Stimulated activated CD4-positive, alpha-beta T cell treated with anti-CD3 and anti-CD28 coated beads, Interleukin-2, amount 100 ng/mL, for 4 hours (primary cell): ENCODE measurements around the gene APLNR.
"Not testable (repeated sequence)": the region's sequence is repeated elsewhere in the genome, so short reads cannot be mapped to it uniquely, and the experiment has no call there.

Experiments used
- DNase-seq: peaks from one replicate; pipeline ENCODE4 v3.0.0-alpha.2; 2020; ENCODE audit warnings: low read depth

APLNR gene

GRCh38 chr11:57237204-57237681 lies at the start of gene APLNR:
Gene APLNR, minus strand, starts transcription at chr11:57237250. Its CDS starts 246 bp downstream, at chr11:57237004.
- DNase-seq = no peak

DNA sequence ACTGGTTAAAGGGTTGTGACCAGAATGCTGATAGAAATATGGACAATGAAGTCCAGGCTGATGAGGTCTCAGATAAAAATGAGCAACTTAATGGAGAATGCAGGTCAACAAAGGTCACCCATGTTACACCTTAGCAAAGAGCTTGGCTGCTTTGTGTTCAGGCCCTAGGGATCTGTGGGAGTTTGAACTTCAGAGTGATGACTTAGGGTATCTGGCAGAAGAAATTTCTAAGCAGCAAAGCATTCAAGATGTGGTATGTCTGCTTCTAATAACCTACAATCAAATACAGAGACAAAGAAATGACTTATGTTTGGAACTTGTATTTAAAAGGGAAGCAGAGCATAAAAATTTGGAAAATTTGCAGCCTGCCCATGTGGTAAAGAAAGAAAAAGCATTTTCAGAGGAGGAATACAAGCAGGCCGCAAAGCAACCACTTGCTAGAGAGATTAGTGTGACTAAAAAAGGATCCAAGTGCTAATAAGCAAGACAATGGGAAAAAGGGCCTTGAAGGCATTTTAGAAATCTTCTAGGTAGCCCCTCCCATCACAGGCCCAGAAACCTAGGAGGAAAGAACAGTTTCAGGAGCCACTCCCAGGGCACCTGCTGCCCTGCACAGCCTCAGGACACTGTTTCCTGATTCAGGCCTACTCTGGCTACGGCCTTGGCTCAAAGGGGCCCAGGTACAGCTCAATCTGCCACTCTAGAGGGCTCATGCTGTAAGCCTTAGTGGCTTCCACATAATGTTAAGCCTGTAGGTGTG lies 46.4 kb upstream of the APLNR start:
- no peak for DNase-seq

DNA sequence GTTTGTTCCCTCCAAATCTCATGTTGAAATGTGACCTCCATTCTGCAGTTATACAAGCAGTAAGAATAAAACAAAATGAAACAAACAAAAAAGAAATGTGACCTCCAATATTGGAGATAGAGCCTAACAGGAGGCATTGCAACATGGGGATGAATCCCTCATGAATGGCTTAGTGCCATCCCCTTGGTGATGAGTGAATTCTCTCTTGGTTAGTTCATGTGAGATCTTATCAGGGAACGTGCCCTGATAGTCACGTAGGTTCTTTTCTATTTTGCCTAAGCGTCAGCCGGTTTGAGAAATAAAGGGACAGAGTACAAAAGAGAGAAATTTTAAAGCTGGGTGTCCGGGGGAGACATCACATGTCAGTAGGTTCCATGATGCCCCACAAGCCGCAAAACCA lies 44.5 kb upstream of the APLNR start:
- DNase-seq = not testable (repeated sequence)

DNA sequence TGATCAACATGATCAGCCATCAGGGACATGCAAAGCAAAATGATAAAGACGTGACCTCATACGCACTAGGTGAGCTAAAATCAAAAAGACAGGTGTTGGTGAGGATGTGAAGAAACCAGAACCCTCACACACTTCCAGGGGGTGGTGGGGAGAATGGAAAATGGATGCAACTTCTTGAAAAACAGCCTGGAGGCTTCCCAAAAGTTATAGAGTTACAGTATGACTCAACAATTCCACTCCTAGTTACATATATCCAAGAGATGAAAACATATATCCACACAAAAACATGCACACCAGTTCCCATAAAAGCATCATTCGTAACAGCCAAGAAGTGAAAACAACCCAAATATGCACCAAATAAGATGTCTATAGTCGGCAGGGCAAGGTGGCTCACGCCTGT lies 42.1 kb upstream of the APLNR start:
- no peak for DNase-seq

DNA sequence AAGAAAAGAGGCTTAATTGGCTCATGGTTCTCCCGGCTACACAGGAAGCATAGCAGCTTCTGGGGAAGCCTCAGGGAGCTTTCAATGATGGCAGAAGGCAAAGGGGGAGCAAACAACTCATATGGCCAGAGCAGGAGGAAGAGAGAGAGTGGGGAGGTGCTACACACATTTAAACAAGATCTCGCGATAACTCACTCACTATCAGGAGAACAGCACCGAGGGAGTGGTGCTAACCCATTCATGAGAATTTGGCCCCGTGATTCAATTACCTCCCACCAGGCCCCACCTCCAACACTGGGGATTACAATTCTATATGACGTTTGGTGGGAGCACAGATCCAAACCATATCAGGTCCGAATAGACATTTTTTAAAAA lies 41.7 kb upstream of the APLNR start:
- no peak for DNase-seq

DNA sequence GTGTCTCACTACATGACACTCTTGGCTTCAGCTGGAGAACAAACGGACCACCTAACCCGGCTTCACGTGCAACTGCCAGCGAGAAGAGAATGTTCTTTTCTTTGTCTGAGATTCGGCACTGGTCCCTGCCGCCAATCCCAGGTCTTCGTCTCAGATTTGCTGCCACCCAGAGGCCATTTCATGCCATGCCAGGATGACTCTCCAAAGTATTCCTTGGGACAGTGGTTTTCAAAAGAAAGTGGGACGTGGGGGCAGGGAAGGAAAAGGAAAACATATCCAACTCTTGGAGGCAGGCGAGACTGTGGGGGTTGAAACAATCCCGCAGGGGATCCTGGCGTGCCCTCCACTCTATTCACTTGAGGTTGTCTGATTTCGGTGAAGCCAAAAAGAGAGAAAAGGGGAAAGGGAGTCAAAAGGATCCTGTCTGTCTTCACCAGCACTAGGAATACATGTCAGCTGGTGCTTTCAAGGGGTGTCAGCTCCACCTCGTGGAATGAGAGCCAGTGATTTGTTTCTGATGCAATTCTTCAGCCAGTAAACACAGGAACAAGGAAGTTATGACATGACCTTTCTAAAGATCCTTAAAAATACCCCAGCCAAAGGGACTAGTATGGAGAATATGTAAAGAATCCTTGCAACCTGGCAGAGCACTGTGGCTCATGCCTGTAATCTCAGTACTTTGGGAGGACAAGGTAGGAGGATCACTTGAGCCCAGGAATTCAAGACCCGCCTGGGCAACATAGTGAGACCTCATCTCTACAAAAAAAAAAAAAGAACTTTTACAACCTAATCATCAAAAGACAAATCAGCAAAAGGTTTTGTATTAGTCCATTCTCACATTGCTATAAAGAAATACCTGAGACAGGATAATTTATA lies 41.0 kb upstream of the APLNR start:
- DNase-seq = peak; percentile 2

DNA sequence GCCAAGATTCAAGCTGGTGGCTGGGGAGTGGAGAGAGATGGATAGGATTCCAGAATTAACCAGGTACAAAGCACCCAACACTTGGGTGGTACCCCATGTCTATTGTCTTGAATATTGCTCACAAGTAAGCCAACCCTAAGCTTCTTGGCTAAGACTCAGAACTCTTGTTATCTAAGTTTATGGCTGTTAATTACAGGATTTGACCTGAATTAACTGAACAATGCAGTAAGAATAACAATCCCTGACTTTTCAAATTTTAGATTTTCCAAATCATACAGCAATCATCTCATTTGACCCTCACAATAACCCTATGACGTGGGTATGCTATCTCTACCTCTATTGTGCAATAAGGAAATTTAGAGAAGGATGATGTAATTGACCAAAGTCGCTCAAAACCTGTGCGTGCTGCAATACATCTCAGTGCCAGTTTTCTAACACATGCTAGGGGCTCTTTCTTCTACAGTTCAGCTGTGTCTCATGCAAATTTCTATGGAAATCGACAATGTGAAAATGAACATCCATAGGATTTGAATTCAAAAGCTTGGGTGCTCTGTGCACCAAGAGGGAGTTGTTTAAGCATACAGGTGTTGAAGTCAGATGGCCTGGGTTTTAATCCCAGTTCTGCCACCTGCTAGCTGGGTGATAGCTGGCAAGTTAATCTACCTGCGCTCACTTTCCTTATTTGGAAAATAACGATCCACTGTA lies 40.1 kb upstream of the APLNR start:
- DNase-seq = no peak

DNA sequence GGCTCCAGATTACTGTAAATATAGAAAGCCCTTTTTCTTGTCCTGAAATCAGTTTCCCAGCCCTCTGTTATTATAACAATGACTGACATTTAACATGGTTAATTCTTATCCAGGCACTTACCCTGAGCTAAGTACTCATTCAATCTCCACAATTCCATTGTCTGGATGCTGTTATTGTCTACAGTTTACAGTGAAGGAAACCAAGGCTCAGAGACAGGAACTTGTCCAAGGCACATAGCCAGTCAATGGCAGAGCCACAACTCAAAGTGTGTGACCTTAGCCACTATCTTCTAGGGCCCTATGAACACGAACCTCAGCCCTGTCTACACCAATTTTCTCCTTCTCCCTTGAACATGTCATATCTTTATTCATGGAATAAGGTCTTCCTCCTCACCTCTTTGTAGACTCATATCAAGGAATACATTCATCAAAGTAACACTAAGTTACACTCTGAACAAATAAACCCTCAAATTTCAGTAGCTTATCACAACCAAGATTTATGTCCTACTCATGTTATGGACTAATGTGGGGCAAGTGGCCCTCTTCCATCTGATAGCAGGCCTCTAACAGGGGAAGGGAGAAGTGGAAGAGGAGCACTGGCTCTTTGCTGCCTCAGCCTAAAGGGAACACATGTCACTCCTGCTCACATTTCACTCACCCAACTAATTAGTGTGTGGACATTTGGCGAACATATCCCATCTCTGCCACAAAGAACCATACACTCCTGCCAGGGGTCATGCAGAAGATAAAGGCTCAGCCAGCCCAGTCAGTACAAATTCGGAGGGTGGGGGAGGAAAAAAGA lies 39.3 kb upstream of the APLNR start:
- DNase-seq = no peak

GRCh38 chr11:57275582-57275981 lies 38.5 kb upstream of the APLNR start:
- DNase-seq = no peak

- no peak for DNase-seq
Measured at GRCh38 chr11:57274904-57275498, 38.0 kb upstream of the APLNR start.

DNA sequence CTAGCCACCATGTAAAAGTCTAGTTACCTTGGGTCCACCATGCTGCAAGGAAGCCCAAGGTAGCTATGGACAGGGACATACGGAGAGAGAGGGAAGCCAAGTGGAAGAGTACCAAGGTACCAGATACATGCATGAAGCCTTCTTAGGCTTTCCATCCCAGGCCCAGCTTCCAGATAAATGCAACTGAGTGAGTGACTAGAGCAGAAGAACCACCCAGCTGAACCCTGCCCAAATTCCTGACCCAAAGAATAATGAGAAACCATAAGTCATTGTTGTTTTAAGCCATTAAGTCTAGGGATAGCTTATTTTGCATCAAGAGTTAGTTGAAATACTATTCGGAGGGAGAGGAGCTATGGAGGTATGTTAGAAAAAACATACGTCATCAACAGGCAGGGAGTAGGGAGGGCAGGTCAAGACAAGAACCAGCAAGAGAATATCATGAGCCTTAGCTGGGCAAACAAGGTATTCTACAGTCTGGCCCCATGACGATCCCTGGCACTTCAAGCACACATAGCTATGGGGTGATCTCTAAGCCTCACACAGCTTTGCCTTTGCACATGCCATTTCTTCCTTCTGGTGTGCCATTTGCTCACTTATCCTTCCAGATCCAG lies 36.5 kb upstream of the APLNR start:
- no peak for DNase-seq

GRCh38 chr11:57269571-57270021 lies 32.5 kb upstream of the APLNR start:
- DNase-seq = no peak

DNA sequence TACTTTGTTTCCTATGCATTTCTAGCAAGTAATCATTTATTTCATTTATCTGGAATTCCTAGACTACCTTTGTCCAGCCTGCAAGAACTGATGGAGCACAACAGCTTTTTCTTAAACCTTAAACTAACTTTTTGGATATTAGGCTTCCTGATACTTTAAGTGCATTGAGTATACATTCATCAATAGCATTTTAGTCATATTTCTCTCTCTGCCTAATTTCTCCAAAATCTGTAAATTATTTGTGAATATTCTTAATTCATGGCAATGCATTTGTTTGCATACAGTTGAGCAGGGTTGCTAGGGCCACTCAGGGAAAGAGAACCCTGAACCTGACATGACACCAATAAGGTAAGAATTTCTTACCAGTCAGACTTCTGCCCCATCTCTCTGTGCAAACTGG lies 29.1 kb upstream of the APLNR start:
- DNase-seq = no peak

DNA sequence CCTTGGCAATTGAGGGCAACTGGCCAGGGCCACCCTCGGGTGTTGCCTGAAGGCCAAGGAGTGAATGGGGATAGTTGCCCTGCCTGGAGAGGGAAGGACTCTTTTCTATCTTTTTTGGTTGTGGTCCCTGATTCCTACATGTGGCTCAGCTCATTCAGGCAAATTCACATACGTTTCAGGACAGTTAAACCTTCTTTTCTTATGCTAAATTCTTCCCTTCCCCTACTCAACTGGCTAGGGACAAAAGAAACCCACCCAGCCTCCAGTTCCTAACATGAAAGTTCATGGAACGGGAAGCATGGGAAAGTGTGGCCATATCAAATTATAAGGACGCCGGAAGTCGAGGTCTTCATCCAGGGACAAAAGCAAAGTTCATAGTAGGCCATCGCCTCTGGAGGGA lies 26.3 kb upstream of the APLNR start:
- no peak for DNase-seq

DNA sequence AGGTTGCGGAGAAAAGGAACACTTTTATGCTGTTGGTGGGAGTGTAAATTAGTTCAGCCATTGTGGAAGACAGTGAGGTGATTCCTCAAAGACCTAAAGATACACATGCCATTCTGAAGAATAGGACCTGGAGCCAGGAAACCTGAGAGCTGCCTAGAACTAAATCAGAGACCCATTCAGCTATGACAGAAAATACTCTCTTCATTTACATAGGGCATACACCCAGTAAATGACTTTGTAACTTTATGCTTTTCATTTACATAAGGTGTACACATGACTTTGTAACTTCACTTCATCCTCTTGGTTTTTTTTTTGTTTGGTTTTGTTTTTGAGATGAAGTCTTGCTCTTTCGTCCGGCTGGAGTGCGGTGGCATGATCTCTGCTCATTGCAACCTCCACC lies 25.1 kb upstream of the APLNR start:
- no peak for DNase-seq

DNA sequence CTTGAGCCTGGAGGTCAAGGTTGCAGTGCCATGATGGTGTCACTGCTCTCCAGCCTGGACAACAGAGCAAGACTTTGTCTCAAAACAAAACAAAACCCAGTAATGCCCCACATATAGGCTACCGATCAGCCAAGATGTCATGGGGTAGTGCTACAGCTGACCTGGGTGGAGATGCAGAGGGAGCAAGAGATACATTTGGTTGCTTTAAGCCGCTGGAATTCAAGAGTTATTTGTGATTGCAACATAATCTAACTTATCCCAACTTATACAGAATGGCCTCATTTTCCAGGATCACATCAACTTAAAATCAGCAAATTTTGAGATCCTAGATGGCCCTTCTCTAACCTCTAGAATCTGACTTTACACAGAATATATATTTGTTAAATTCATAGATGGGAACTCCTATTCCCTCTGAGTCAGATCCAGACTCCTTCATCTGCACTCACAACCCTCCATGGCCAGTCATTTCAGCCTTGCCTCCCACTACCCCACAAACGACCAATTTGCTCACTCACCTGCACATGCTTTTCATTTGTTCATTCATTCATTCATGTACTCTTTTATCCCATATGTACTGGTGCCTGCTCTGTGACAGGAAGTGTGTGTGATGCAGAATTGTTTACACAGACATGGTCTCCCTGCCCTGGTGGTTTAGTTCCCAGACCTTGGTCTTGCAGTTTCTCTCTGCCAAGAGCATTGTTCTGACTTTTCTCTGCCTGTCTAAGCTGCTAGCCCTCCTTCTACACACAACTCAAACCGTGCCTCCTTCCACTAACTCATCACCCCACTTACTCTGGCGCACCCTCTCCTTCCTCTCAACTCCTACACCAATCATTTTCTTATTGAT lies 24.1 kb upstream of the APLNR start:
- DNase-seq = no peak

GRCh38 chr11:57256119-57256518 lies 19.1 kb upstream of the APLNR start:
- DNase-seq = no peak

GRCh38 chr11:57255618-57256017 lies 18.6 kb upstream of the APLNR start:
- no peak for DNase-seq

- no peak for DNase-seq
Measured at GRCh38 chr11:57254631-57255030, 17.6 kb upstream of the APLNR start.
